Uterus (tissue), 4 donors: ENCODE measurements around the gene RHO. TPM values are rescaled to one million over a fixed set of nuclear protein-coding genes. Genes with fewer than 3 reads are reported as not detected.

Experiments used
- DNase-seq, 2 donors: peaks; one replicate each; pipeline ENCODE4 v3.0.0-alpha.2; 2019 to 2020
- H3K27ac ChIP-seq, 2 donors: fragments of 200-600 bp; sonication (generic); 1 replicate in 1 of 2; 2 replicates in 1 of 2; pipeline ENCODE4 v1.5.1; 2016 to 2018
- H3K27me3 ChIP-seq, 2 donors: fragments of 200-600 bp; sonication (generic); one replicate each; pipeline ENCODE4 v1.5.1; 2018 to 2019; ENCODE audit warnings: control low read depth in 1 of 2
- H3K36me3 ChIP-seq, 2 donors: fragments of 200-600 bp; sonication (generic); one replicate each; pipeline ENCODE4 v1.5.1; 2019; ENCODE audit warnings: control low read depth in 1 of 2
- H3K4me1 ChIP-seq, 2 donors: fragments of 200-600 bp; sonication (generic); one replicate each; pipeline ENCODE4 v1.5.1; 2018 to 2019; ENCODE audit warnings: control low read depth in 1 of 2
- H3K4me3 ChIP-seq, 2 donors: fragments of 200-600 bp; sonication (generic); 1 replicate in 1 of 2; 2 replicates in 1 of 2; pipeline ENCODE4 v1.5.1; 2018 to 2019; ENCODE audit warnings: mild to moderate bottlenecking in 1 of 2
- H3K9me3 ChIP-seq, 2 donors: fragments of 200-600 bp; sonication (generic); one replicate each; pipeline ENCODE4 v1.5.1; 2019; ENCODE audit warnings: control low read depth in 1 of 2
- CTCF ChIP-seq, 4 experiments: fragments of 200-600 bp in 2 of 4; fragments of 450-650 bp in 2 of 4; sonication (generic) in 2 of 4; IDR thresholded peaks; one replicate each; pipeline ENCODE4 v1.5.1; 2016 to 2019; ENCODE audit warnings: antibody characterized with exemption in 4 of 4, mild to moderate bottlenecking in 2 of 4, moderate library complexity in 1 of 4
- POLR2A ChIP-seq, 2 donors: fragments of 450-650 bp; IDR thresholded peaks; one replicate each; pipeline ENCODE4 v1.6.1; 2016; ENCODE audit warnings: antibody characterized with exemption in 2 of 2, mild to moderate bottlenecking in 1 of 2, moderate library complexity in 1 of 2
- intact Hi-C: fragments of 100-400 bp; cut with DNase I; formaldehyde crosslinking; loops from one replicate; pipeline ENCODE4 v1.15.1; 2023; ENCODE audit warnings: low total_unique reads
- total RNA-seq, 4 donors: library from RNA; depleted of rRNA in 3 of 4; stranded (reverse); fragments of >200 nt in 3 of 4; gene quantifications; one replicate each; pipeline versions ENCODE4 v1.1.0 to v1.2.4, GENCODE V29; 2014 to 2023
- donor health status: DM: yes; HTN: yes; CAD: no.

The RHO gene
- total RNA-seq, 4 donors from 2014 or later: 0.34 TPM; not detected in 3

GRCh38 chr3:129522953-129523352, 5.5 kb upstream of the RHO start:
- Histone ChIP-seq H3K27ac (no peak overlapping the region), H3K9me3 (no peaks in the 10 kb centered on the region), H3K36me3 (no peaks in the 10 kb centered on the region), H3K27me3 (no peaks in the 10 kb centered on the region), H3K4me1 (no peaks in the 10 kb centered on the region), H3K4me3 (no peak overlapping the region)
- intact Hi-C loops: no loop called here
- TF ChIP-seq CTCF (IDR thresholded peaks at IDR 0.05): no peak
- TF ChIP-seq POLR2A (IDR thresholded peaks at IDR 0.05): no peak
- DNase-seq: no peak

DNA sequence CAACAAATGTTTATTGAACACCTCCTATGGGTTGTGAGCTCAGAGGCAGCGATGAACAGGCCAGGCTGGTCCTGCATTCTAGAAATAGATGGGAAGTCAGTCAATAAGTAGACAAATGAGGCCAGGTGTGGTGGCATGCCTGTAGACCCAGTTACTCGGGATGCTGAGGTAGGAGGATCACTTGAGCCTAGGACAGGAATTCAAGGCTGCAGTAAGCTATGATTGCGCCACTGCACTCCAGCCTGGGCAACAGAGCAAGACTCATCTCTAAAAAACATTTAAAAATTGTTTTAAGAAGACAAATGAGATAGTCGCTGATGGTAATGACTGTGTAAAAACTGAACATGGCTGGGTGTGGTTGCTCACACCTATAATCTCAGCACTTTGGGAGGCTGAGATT, 4.4 kb upstream of the RHO start:
- Histone ChIP-seq H3K36me3 (no peaks in the 10 kb centered on the region), H3K4me1 (no peaks in the 10 kb centered on the region), H3K27ac (no peak overlapping the region), H3K27me3 (no peaks in the 10 kb centered on the region), H3K9me3 (no peaks in the 10 kb centered on the region), H3K4me3 (no peak overlapping the region)
- intact Hi-C loops: no loop called here
- TF ChIP-seq CTCF (IDR thresholded peaks at IDR 0.05) (no peak), POLR2A (IDR thresholded peaks at IDR 0.05) (no peak)
- DNase-seq: no peak

DNA sequence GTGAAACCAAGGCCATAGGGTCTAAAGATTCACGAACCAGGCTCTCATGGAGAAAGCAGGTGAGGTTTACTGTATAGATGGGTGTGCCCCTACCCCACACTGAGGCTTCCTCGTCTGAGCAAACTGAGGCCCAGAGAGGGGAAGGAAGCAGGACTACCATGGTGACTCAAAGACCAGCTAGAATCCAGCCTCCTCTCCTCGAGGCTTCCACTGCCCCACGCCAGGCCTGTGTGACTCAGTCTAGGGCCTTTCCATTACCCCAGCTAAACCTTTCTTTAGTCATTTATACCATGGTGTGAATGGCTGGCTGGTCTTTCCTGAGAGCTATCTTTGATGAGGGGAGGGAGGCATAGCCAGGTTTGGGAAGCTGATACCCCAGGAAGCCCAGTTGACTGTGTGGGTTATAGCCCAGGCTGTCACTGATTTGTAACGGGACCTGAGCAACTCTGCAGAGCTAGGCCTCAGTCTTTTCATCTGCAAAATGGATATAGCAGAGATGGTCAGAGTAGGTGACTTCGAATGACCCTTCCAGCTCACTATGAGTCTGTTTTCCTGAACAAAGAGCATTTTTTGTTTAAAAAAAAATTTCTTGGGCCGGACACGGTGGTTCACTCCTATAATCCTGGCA, 3.0 kb upstream of the RHO start:
- no peak for DNase-seq
- intact Hi-C loops: no loop called here
- Histone ChIP-seq H3K4me3 (no peak overlapping the region), H3K27me3 (no peaks in the 10 kb centered on the region), H3K36me3 (no peaks in the 10 kb centered on the region), H3K27ac (no peak overlapping the region), H3K4me1 (no peaks in the 10 kb centered on the region), H3K9me3 (no peaks in the 10 kb centered on the region)
- no peak for TF ChIP-seq CTCF (IDR thresholded peaks at IDR 0.05)
- TF ChIP-seq POLR2A (IDR thresholded peaks at IDR 0.05): no peak

GRCh38 chr3:129526121-129526900, 2.1 kb upstream of the RHO start:
- TF ChIP-seq CTCF (IDR thresholded peaks at IDR 0.05): no peak
- no peak for TF ChIP-seq POLR2A (IDR thresholded peaks at IDR 0.05)
- intact Hi-C loops: no loop called here
- Histone ChIP-seq H3K36me3 (no peaks in the 10 kb centered on the region), H3K4me1 (no peaks in the 10 kb centered on the region), H3K27ac (no peak overlapping the region), H3K9me3 (no peaks in the 10 kb centered on the region), H3K27me3 (no peaks in the 10 kb centered on the region), H3K4me3 (no peak overlapping the region)
- DNase-seq: no peak

DNA sequence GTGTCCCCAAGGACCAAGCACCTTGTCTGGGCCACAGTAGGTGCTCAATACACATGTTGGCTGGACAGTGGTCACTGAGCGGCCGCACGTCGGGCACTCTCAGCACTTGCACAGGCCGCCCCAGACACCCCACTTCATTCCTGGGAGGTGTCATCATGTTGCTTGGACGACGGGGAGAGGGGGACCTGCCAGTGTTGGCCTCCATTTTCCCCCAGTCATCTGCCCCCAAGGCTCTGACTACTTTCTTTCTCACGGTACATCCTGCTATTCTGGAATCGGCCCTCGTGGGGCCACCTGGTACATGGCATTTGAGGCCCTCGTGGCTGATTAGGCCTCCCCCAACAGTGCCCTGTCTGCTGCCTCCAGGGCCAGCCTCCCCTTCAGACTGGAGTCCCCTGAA, 1.2 kb upstream of the RHO start:
- H3K27ac ChIP-seq: no peak overlapping the region
- no peaks in the 10 kb centered on the region for H3K9me3 ChIP-seq
- H3K27me3 ChIP-seq: no peaks in the 10 kb centered on the region
- H3K36me3 ChIP-seq: no peaks in the 10 kb centered on the region
- no peak for DNase-seq
- no peak overlapping the region for H3K4me3 ChIP-seq
- intact Hi-C loops: no loop called here
- TF ChIP-seq CTCF (IDR thresholded peaks at IDR 0.05) (no peak), POLR2A (IDR thresholded peaks at IDR 0.05) (no peak)
- no peaks in the 10 kb centered on the region for H3K4me1 ChIP-seq
